Stimulated activated naive B cell treated with anti-CD40 and anti-IgM and Interleukin-4, amounts not matched to agents 10 μg/mL and 1 μg/mL and 100 μg/mL, for 72 hours (primary cell): ENCODE measurements around the gene PCGF2.

Experiments
- ATAC-seq, 2 donors: fragments of 150-1000 bp; cut with Tn5 transposase; replicated peaks; 2 replicates each; pipeline ENCODE4 v1.10.0; 2021; ENCODE audit warnings: moderate library complexity in 1 of 2
- DNase-seq: peaks from one replicate; pipeline ENCODE4 v3.0.0; 2021
- H3K27ac Mint-ChIP-seq: one replicate; pipeline ENCODE4 v1.8.0; 2022; ENCODE audit warnings: mild to moderate bottlenecking, mixed read lengths
- H3K27me3 Mint-ChIP-seq, 2 donors: one replicate each; pipeline ENCODE4 v1.8.0; 2022; ENCODE audit warnings: mixed read lengths in 2 of 2
- H3K36me3 Mint-ChIP-seq, 2 donors: one replicate each; pipeline ENCODE4 v1.8.0; 2022; ENCODE audit warnings: mixed read lengths in 2 of 2, mild to moderate bottlenecking in 1 of 2
- H3K4me1 Mint-ChIP-seq, 2 donors: one replicate each; pipeline ENCODE4 v1.8.0; 2022; ENCODE audit warnings: mixed read lengths in 2 of 2, mild to moderate bottlenecking in 1 of 2
- H3K4me3 Mint-ChIP-seq, 2 donors: one replicate each; pipeline ENCODE4 v1.8.0; 2022; ENCODE audit warnings: mild to moderate bottlenecking in 2 of 2, mixed read lengths in 2 of 2, moderate library complexity in 1 of 2
- H3K9me3 Mint-ChIP-seq, 2 donors: one replicate each; pipeline ENCODE4 v1.8.0; 2022; ENCODE audit warnings: mixed read lengths in 2 of 2, mild to moderate bottlenecking in 1 of 2

Gene PCGF2

GRCh38 chr17:38702166-38702915 lies 45.8 kb downstream of the PCGF2 start:
- no peaks in the 10 kb centered on the region for H3K27me3 Mint-ChIP-seq
- H3K9me3 Mint-ChIP-seq = peaks cover 5 to 6% of the 10 kb centered on the region in 2 donors

GRCh38 chr17:38701504-38702165 lies 46.5 kb downstream of the PCGF2 start:
- H3K4me3 Mint-ChIP-seq = peak overlapping the region; percentile 75 to 95
- peaks cover 9 to 12% of the 10 kb centered on the region in 2 donors for H3K36me3 Mint-ChIP-seq
- H3K9me3 Mint-ChIP-seq = peaks cover 5 to 6% of the 10 kb centered on the region in 2 donors
- H3K4me1 Mint-ChIP-seq = peaks cover 47 to 66% of the 10 kb centered on the region in 2 donors
- peak overlapping the region; percentile 99 for H3K27ac Mint-ChIP-seq
- H3K27me3 Mint-ChIP-seq = no peaks in the 10 kb centered on the region
- ATAC-seq = peak; percentile 74 to 76
- peak; percentile 91 for DNase-seq

More at GRCh38 chr17:38702166-38702915, 45.8 kb downstream of the PCGF2 start:
- DNase-seq = peak; percentile 72
- H3K27ac Mint-ChIP-seq = peak overlapping the region; percentile 100
- peaks cover 9 to 16% of the 10 kb centered on the region in 2 donors for H3K36me3 Mint-ChIP-seq
- peak; percentile 19 to 21 for ATAC-seq
- H3K4me3 Mint-ChIP-seq = peak overlapping the region; percentile 95 to 99
- H3K4me1 Mint-ChIP-seq = peaks cover 44 to 66% of the 10 kb centered on the region in 2 donors

- ATAC-seq (no peak), DNase-seq (no peak)
- Mint-ChIP-seq H3K36me3 (peaks cover 0 to 5% of the 10 kb centered on the region in 2 donors), H3K27me3 (peaks cover 0 to 5% of the 10 kb centered on the region in 2 donors), H3K4me1 (peaks cover 40 to 58% of the 10 kb centered on the region in 2 donors), H3K27ac (no peak overlapping the region), H3K9me3 (peaks cover 5 to 6% of the 10 kb centered on the region in 2 donors), H3K4me3 (no peak overlapping the region)
Observed at GRCh38 chr17:38698760-38699159, 49.4 kb downstream of the PCGF2 start.

GRCh38 chr17:38697061-38697820 lies 50.9 kb downstream of the PCGF2 start:
- peak overlapping the region; percentile 60 for H3K27ac Mint-ChIP-seq
- peaks cover 5 to 6% of the 10 kb centered on the region in 2 donors for H3K9me3 Mint-ChIP-seq
- H3K4me3 Mint-ChIP-seq = no peak overlapping the region
- peaks cover 39 to 54% of the 10 kb centered on the region in 2 donors for H3K4me1 Mint-ChIP-seq
- H3K36me3 Mint-ChIP-seq = peaks cover 0 to 5% of the 10 kb centered on the region in 2 donors
- H3K27me3 Mint-ChIP-seq = peaks cover 0 to 14% of the 10 kb centered on the region in 2 donors
- DNase-seq (no peak), ATAC-seq (no peak)

GRCh38 chr17:38693700-38694329 lies 54.3 kb downstream of the PCGF2 start:
- H3K27ac Mint-ChIP-seq = no peak overlapping the region
- DNase-seq (no peak), ATAC-seq (no peak)
- H3K9me3 Mint-ChIP-seq = no peaks in the 10 kb centered on the region
- peaks cover 20 to 27% of the 10 kb centered on the region in 2 donors for H3K4me1 Mint-ChIP-seq
- H3K4me3 Mint-ChIP-seq = no peak overlapping the region
- H3K27me3 Mint-ChIP-seq = peaks cover 8 to 14% of the 10 kb centered on the region in 2 donors
- no peaks in the 10 kb centered on the region for H3K36me3 Mint-ChIP-seq

- peaks cover 5 to 7% of the 10 kb centered on the region in 2 donors for H3K4me1 Mint-ChIP-seq
- H3K4me3 Mint-ChIP-seq = no peak overlapping the region
- no peak overlapping the region for H3K27ac Mint-ChIP-seq
- no peak for ATAC-seq
- H3K27me3 Mint-ChIP-seq = peaks cover 14 to 16% of the 10 kb centered on the region in 2 donors
- no peak for DNase-seq
- H3K36me3 Mint-ChIP-seq = no peaks in the 10 kb centered on the region
- H3K9me3 Mint-ChIP-seq = no peaks in the 10 kb centered on the region
Observed at GRCh38 chr17:38691154-38691553, 57.0 kb downstream of the PCGF2 start.

GRCh38 chr17:38690386-38690785 lies 57.8 kb downstream of the PCGF2 start:
- peaks cover 0 to 4% of the 10 kb centered on the region in 2 donors for H3K4me1 Mint-ChIP-seq
- no peaks in the 10 kb centered on the region for H3K9me3 Mint-ChIP-seq
- H3K36me3 Mint-ChIP-seq = no peaks in the 10 kb centered on the region
- ATAC-seq (no peak), DNase-seq (no peak)
- no peak overlapping the region for H3K27ac Mint-ChIP-seq
- H3K27me3 Mint-ChIP-seq = peaks cover 21 to 23% of the 10 kb centered on the region in 2 donors
- no peak overlapping the region for H3K4me3 Mint-ChIP-seq

- H3K9me3 Mint-ChIP-seq = no peaks in the 10 kb centered on the region
- no peak for DNase-seq
Observed at GRCh38 chr17:38687286-38687685, 60.9 kb downstream of the PCGF2 start.

GRCh38 chr17:38685491-38685890 lies 62.6 kb downstream of the PCGF2 start:
- no peak for ATAC-seq
- DNase-seq = no peak
- H3K9me3 Mint-ChIP-seq = no peaks in the 10 kb centered on the region
- peaks cover 0 to 4% of the 10 kb centered on the region in 2 donors for H3K4me1 Mint-ChIP-seq
- peaks cover 12 to 15% of the 10 kb centered on the region in 2 donors for H3K27me3 Mint-ChIP-seq
- H3K27ac Mint-ChIP-seq = no peak overlapping the region
- no peaks in the 10 kb centered on the region for H3K36me3 Mint-ChIP-seq
- H3K4me3 Mint-ChIP-seq = no peak overlapping the region

More at GRCh38 chr17:38687286-38687685, 60.9 kb downstream of the PCGF2 start:
- Mint-ChIP-seq H3K4me3 (no peak overlapping the region), H3K4me1 (peaks cover 0 to 6% of the 10 kb centered on the region in 2 donors), H3K27ac (no peak overlapping the region), H3K27me3 (peaks cover 12 to 23% of the 10 kb centered on the region in 2 donors), H3K36me3 (no peaks in the 10 kb centered on the region)
- no peak for ATAC-seq
